Measurements from ENCODE around the gene LKAAEAR1. TPM values are rescaled to one million over a fixed set of nuclear protein-coding genes. Genes with fewer than 3 reads are reported as not detected.

The LKAAEAR1 gene
- total and polyA plus RNA-seq, 4 donors = not detected

- no peak for DNase-seq
- H3K27ac ChIP-seq (ENCODE audit: low read depth in 1 of 2, low read length in 2 of 2) = no peak overlapping the region
- WGBS, 2 donors = 79 to 88% methylated on average over 12 of the region's 12 CpGs
- H3K4me3 ChIP-seq (ENCODE audit: low read length in 2 of 2) = no peak overlapping the region
- no peak for ATAC-seq (ENCODE audit: low FRiP score)
- no peaks in the 10 kb centered on the region for H3K27me3 ChIP-seq (ENCODE audit: control insufficient read depth in 1 of 2, insufficient read depth in 2 of 2, low read length in 1 of 2)
- intact Hi-C loops (cut with DNase I) = no loop called here
- H3K4me1 ChIP-seq (ENCODE audit: control insufficient read depth in 1 of 2, insufficient read depth in 2 of 2, low read length in 2 of 2) = no peaks in the 10 kb centered on the region
- H3K36me3 ChIP-seq (ENCODE audit: control insufficient read depth in 1 of 2, insufficient read depth in 2 of 2, low read length in 1 of 2) = no peaks in the 10 kb centered on the region
- no peaks in the 10 kb centered on the region for H3K9me3 ChIP-seq (ENCODE audit: control insufficient read depth, low read length)
These were observed 25.7 kb downstream of the LKAAEAR1 start for GRCh38 chr20:64058536-64058935.

DNA sequence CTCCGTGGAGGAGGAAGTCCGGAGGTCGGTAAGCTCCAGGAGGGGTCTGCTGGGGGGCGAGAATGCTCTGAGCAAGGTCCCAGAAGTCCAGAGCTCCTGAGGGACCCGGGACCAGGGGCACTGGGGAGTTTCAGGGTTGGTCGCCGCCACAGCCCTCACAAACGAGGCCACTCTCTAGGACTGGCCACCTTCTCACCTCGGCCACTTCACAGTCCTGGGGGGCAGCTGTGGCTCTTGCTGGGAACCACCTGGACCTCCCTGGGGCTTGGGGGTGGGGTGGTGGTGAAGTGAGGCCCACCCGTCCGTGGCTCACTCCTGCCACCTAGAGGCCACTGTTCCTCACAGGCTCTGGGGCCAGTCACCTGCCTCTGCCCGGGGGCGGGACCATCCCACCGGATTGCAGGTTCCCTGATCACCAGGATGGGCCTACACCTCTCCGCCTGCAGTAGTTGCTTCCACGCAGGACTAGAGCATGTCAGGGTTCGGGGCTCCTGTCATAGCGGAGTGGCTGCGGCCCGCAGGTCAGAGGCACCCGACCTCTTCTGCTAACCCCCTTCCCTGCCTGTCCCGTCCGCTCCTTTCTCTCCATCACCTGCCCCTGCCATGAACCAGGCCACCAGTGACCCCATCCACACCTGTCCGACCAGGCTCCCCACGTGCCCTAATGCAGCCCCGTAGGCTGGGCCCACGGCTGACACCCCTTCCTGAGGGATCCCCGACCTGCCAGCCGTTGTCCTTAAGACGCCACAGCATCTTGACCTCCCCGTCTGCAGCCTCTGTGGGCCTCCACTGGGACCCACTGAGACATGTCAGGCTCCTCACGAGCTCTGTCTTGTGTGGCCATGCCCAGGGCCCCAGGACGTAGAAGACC is 26.3 kb downstream of the LKAAEAR1 start:
- Histone ChIP-seq H3K9me3 (ENCODE audit: control insufficient read depth, low read length) (no peaks in the 10 kb centered on the region), H3K27me3 (ENCODE audit: control insufficient read depth in 1 of 2, insufficient read depth in 2 of 2, low read length in 1 of 2) (no peaks in the 10 kb centered on the region), H3K27ac (ENCODE audit: low read depth in 1 of 2, low read length in 2 of 2) (no peak overlapping the region), H3K4me1 (ENCODE audit: control insufficient read depth in 1 of 2, insufficient read depth in 2 of 2, low read length in 2 of 2) (no peaks in the 10 kb centered on the region), H3K4me3 (ENCODE audit: low read length in 2 of 2) (no peak overlapping the region), H3K36me3 (ENCODE audit: control insufficient read depth in 1 of 2, insufficient read depth in 2 of 2, low read length in 1 of 2) (no peaks in the 10 kb centered on the region)
- intact Hi-C loops (cut with DNase I) = no loop called here
- 39 to 41% methylated on average over 33 of the region's 33 CpGs for WGBS, 2 donors
- ATAC-seq (ENCODE audit: low FRiP score) = peak; percentile 70
- DNase-seq = peak; percentile 81 to 91

GRCh38 chr20:64056889-64057627 is 27.1 kb downstream of the LKAAEAR1 start:
- intact Hi-C loops (cut with DNase I) = no loop called here
- ATAC-seq (ENCODE audit: low FRiP score) (no peak), DNase-seq (no peak)
- no peak overlapping the region for H3K27ac ChIP-seq (ENCODE audit: low read depth in 1 of 2, low read length in 2 of 2)
- H3K4me1 ChIP-seq (ENCODE audit: control insufficient read depth in 1 of 2, insufficient read depth in 2 of 2, low read length in 2 of 2) = no peaks in the 10 kb centered on the region
- H3K27me3 ChIP-seq (ENCODE audit: control insufficient read depth in 1 of 2, insufficient read depth in 2 of 2, low read length in 1 of 2) = no peaks in the 10 kb centered on the region
- H3K4me3 ChIP-seq (ENCODE audit: low read length in 2 of 2) = no peak overlapping the region
- no peaks in the 10 kb centered on the region for H3K9me3 ChIP-seq (ENCODE audit: control insufficient read depth, low read length)
- 72 to 74% methylated on average over 38 to 39 of the region's 39 CpGs for WGBS, 2 donors
- H3K36me3 ChIP-seq (ENCODE audit: control insufficient read depth in 1 of 2, insufficient read depth in 2 of 2, low read length in 1 of 2) = no peaks in the 10 kb centered on the region

- H3K27me3 ChIP-seq (ENCODE audit: control insufficient read depth in 1 of 2, insufficient read depth in 2 of 2, low read length in 1 of 2) = no peaks in the 10 kb centered on the region
- H3K27ac ChIP-seq (ENCODE audit: low read depth in 1 of 2, low read length in 2 of 2) = no peak overlapping the region
- no peaks in the 10 kb centered on the region for H3K9me3 ChIP-seq (ENCODE audit: control insufficient read depth, low read length)
- ATAC-seq (ENCODE audit: low FRiP score) = no peak
- intact Hi-C loops (cut with DNase I) = no loop called here
- WGBS, 2 donors = 52 to 65% methylated on average over 7 of the region's 7 CpGs
- no peaks in the 10 kb centered on the region for H3K4me1 ChIP-seq (ENCODE audit: control insufficient read depth in 1 of 2, insufficient read depth in 2 of 2, low read length in 2 of 2)
- H3K4me3 ChIP-seq (ENCODE audit: low read length in 2 of 2) = no peak overlapping the region
- no peaks in the 10 kb centered on the region for H3K36me3 ChIP-seq (ENCODE audit: control insufficient read depth in 1 of 2, insufficient read depth in 2 of 2, low read length in 1 of 2)
- no peak for DNase-seq
These were observed 27.6 kb downstream of the LKAAEAR1 start for GRCh38 chr20:64056639-64056888.

- no peaks in the 10 kb centered on the region for H3K9me3 ChIP-seq (ENCODE audit: control insufficient read depth, low read length)
- WGBS, 2 donors = 30 to 37% methylated on average over 21 to 22 of the region's 22 CpGs
- no peaks in the 10 kb centered on the region for H3K27me3 ChIP-seq (ENCODE audit: control insufficient read depth in 1 of 2, insufficient read depth in 2 of 2, low read length in 1 of 2)
- H3K36me3 ChIP-seq (ENCODE audit: control insufficient read depth in 1 of 2, insufficient read depth in 2 of 2, low read length in 1 of 2) = no peaks in the 10 kb centered on the region
- no peak overlapping the region for H3K4me3 ChIP-seq (ENCODE audit: low read length in 2 of 2)
- intact Hi-C loops (cut with DNase I) = no loop called here
- no peak for DNase-seq
- no peak overlapping the region for H3K27ac ChIP-seq (ENCODE audit: low read depth in 1 of 2, low read length in 2 of 2)
- no peaks in the 10 kb centered on the region for H3K4me1 ChIP-seq (ENCODE audit: control insufficient read depth in 1 of 2, insufficient read depth in 2 of 2, low read length in 2 of 2)
- ATAC-seq (ENCODE audit: low FRiP score) = peak; percentile 9
These were observed 28.1 kb downstream of the LKAAEAR1 start for GRCh38 chr20:64055893-64056638.

- Histone ChIP-seq H3K36me3 (ENCODE audit: control insufficient read depth in 1 of 2, insufficient read depth in 2 of 2, low read length in 1 of 2) (no peaks in the 10 kb centered on the region), H3K4me1 (ENCODE audit: control insufficient read depth in 1 of 2, insufficient read depth in 2 of 2, low read length in 2 of 2) (no peaks in the 10 kb centered on the region), H3K27me3 (ENCODE audit: control insufficient read depth in 1 of 2, insufficient read depth in 2 of 2, low read length in 1 of 2) (no peaks in the 10 kb centered on the region), H3K27ac (ENCODE audit: low read depth in 1 of 2, low read length in 2 of 2) (no peak overlapping the region), H3K9me3 (ENCODE audit: control insufficient read depth, low read length) (no peaks in the 10 kb centered on the region), H3K4me3 (ENCODE audit: low read length in 2 of 2) (no peak overlapping the region)
- intact Hi-C loops (cut with DNase I) = no loop called here
- DNase-seq (no peak), ATAC-seq (ENCODE audit: low FRiP score) (no peak)
- 52 to 53% methylated on average over 9 of the region's 9 CpGs for WGBS, 2 donors
These were observed 28.8 kb downstream of the LKAAEAR1 start for GRCh38 chr20:64055396-64055892.

DNA sequence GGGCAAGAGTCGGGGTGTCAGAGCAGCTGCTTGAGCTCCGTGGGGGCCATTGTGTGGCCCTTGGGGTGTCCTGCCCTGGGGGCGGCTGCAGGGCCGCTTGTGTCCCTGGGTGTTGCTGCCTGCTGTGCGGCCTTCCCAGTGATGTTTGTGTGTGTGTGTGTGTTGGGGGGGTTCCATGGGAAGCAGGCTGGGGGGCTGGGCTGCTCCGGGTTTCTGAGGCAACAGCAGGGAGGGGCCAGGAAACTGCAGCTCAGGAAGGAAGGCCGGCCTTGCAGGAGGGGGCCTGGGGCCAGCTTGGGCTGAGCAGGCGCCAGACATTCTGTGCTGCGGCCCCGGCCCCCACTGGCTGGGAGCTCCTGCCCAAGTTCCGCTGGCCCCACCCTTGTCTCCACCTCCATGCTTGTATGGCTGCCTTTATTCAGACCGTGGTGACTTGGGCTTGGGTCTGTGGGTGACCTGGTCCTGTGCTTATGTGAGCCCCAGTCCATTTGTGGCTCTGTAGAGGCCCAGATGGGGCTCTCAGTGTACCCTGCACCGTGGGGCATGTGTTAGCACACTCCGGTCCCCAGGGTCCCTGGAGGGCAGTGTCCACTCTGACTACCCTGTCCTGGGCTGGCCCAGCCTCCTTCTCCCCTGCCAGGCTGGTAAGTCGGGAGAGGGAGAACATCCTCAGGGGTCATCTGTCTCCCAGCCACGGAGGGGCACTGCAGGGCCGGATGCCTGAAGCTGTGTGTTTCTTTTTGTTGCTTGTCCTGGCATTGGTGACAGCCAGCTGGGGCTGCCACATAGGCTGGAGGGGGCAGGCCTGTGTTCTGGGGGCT is 30.1 kb downstream of the LKAAEAR1 start:
- Histone ChIP-seq H3K27ac (ENCODE audit: low read depth in 1 of 2, low read length in 2 of 2) (no peak overlapping the region), H3K4me3 (ENCODE audit: low read length in 2 of 2) (no peak overlapping the region), H3K36me3 (ENCODE audit: control insufficient read depth in 1 of 2, insufficient read depth in 2 of 2, low read length in 1 of 2) (no peaks in the 10 kb centered on the region), H3K9me3 (ENCODE audit: control insufficient read depth, low read length) (no peaks in the 10 kb centered on the region), H3K27me3 (ENCODE audit: control insufficient read depth in 1 of 2, insufficient read depth in 2 of 2, low read length in 1 of 2) (no peaks in the 10 kb centered on the region), H3K4me1 (ENCODE audit: control insufficient read depth in 1 of 2, insufficient read depth in 2 of 2, low read length in 2 of 2) (no peaks in the 10 kb centered on the region)
- ATAC-seq (ENCODE audit: low FRiP score) (peak; percentile 12), DNase-seq (no peak)
- 29 to 36% methylated on average over 16 to 17 of the region's 17 CpGs for WGBS, 2 donors
- intact Hi-C loops (cut with DNase I) = no loop called here
